Measurements from ENCODE around the gene BAMBI.

- TF ChIP-seq RXRA (IDR thresholded peaks at IDR 0.05; ENCODE audit: insufficient read depth, low read depth, low read length) = no peak
- no peak for TF ChIP-seq POLR2AphosphoS5 (IDR thresholded peaks at IDR 0.05; ENCODE audit: low read depth, low read length)
- TF ChIP-seq ASH2L (IDR thresholded peaks at IDR 0.05; ENCODE audit: low read length) = no peak
These were observed 45.3 kb upstream of the BAMBI start for GRCh38 chr10:28631896-28632583.

Measured in H1 (cell line).